Spleen (tissue), 11 donors: ENCODE results near the gene ADM2. TPM values are rescaled to one million over a fixed set of nuclear protein-coding genes. Genes with fewer than 3 reads are reported as not detected.

Experiments used
- DNase-seq: peaks from one replicate; pipeline ENCODE4 v3.0.0-alpha.2; 2020
- H3K27ac ChIP-seq, 8 donors: fragments of 200-600 bp; sonication (generic) in 7 of 8; 1 replicate in 4 of 8; 2 replicates in 4 of 8; pipeline versions ENCODE4 v1.5.0 to v1.8.0; 2016 to 2021; ENCODE audit warnings: inconsistent platforms in 4 of 8, mild to moderate bottlenecking in 4 of 8, moderate library complexity in 1 of 8
- H3K27me3 ChIP-seq, 7 donors: fragments of 200-600 bp; sonication (generic) in 6 of 7; replicated peaks in 1 of 7; 1 replicate in 4 of 7; 2 replicates in 3 of 7; pipeline versions ENCODE4 v1.5.0 to v1.8.0; 2016 to 2021; ENCODE audit warnings: inconsistent platforms in 3 of 7, mild to moderate bottlenecking in 1 of 7
- H3K36me3 ChIP-seq, 6 donors: fragments of 200-600 bp; sonication (generic) in 5 of 6; 1 replicate in 4 of 6; 2 replicates in 2 of 6; pipeline versions ENCODE4 v1.5.0 to v1.8.0; 2016 to 2021; ENCODE audit warnings: inconsistent platforms in 2 of 6
- H3K4me1 ChIP-seq, 6 donors: fragments of 200-600 bp; sonication (generic) in 5 of 6; 1 replicate in 3 of 6; 2 replicates in 3 of 6; pipeline versions ENCODE4 v1.5.0 to v1.8.0; 2016 to 2021; ENCODE audit warnings: inconsistent platforms in 3 of 6
- H3K4me3 ChIP-seq, 8 donors: fragments of 200-600 bp; sonication (generic) in 7 of 8; 1 replicate in 4 of 8; 2 replicates in 4 of 8; pipeline versions ENCODE4 v1.5.0 to v1.8.0; 2016 to 2021; ENCODE audit warnings: inconsistent platforms in 4 of 8, mild to moderate bottlenecking in 4 of 8, moderate library complexity in 2 of 8
- H3K9me3 ChIP-seq, 8 donors: fragments of 200-600 bp; sonication (generic) in 7 of 8; 1 replicate in 4 of 8; 2 replicates in 4 of 8; pipeline versions ENCODE4 v1.5.0 to v1.8.0; 2016 to 2021; ENCODE audit warnings: inconsistent platforms in 4 of 8
- POLR2A ChIP-seq, 3 donors: fragments of 450-650 bp; IDR thresholded peaks; one replicate each; pipeline ENCODE4 v1.5.1; 2017; ENCODE audit warnings: antibody characterized with exemption in 3 of 3, mild to moderate bottlenecking in 1 of 3
- POLR2AphosphoS5 ChIP-seq, 3 donors: sonication (generic); formaldehyde crosslinking; IDR thresholded peaks; one replicate each; pipeline ENCODE4 v1.5.1; 2017; ENCODE audit warnings: antibody characterized with exemption in 3 of 3
- WGBS, 5 donors: extraction: QIAGEN DNeasy Blood & Tissue Kit in 3 of 5; methylation state at CpG; one replicate each; pipeline versions ENCODE4 v1.1.5 to v1.1.7; 2013 to 2018; 5-methylcytosine and 5-hydroxymethylcytosine counted together
- intact Hi-C: fragments of 100-400 bp; cut with DNase I; formaldehyde crosslinking; loops from one replicate; pipeline ENCODE4 v1.15.0; 2023; ENCODE audit warnings: low total_unique reads
- polyA plus RNA-seq, 3 donors: library from polyadenylated mRNA; stranded (reverse); fragments of 200-250 nt; gene quantifications; one replicate each; pipeline ENCODE4 v1.2.1, GENCODE V29; 2013
- total RNA-seq, 7 donors: library from RNA; depleted of rRNA in 3 of 7; stranded (reverse); fragments of >200 nt in 3 of 7; fragmentation: NEBNext Ultra II Directional in 4 of 7; extraction: Animal tissue kit (Norgen Biotek cat#: 25700) in 4 of 7; gene quantifications; one replicate each; pipeline versions ENCODE4 v1.1.0 to v1.2.1, GENCODE V29; 2016 to 2021
- TF ChIP-seq, protein P1 (sequence below), 11 experiments: fragments of 200-600 bp in 7 of 11; fragments of 450-650 bp in 4 of 11; sonication (generic) in 4 of 11; IDR thresholded peaks in 8 of 11; conservative IDR thresholded peaks in 3 of 11; 1 replicate in 7 of 11; 2 replicates in 4 of 11; pipeline versions ENCODE4 v1.4.0 to v1.8.0; 2016 to 2021; ENCODE audit warnings: antibody characterized with exemption in 11 of 11, inconsistent platforms in 4 of 11, mild to moderate bottlenecking in 1 of 11
- donor health status: healthy with polysubstance abuse.
- donor health status: DM: no; HTN: no; CAD: no; lungs with moderate emphysema.
- donor health status: DM: no; HTN: no; CAD: no.
- donor health status: Bipolar disorder and iron deficiency.
- donor health status: healthy.
- donor health status: DM: no; HTN: no; CAD: no.
- donor health status: DM: yes; HTN: yes; CAD: no.

The ADM2 gene
- total and polyA plus RNA-seq, 10 donors: 0.74 to 3.5 (median 2.0) TPM

- intact Hi-C loops: loop anchor here (10.0 kb wide), 1 partner anchor 132 kb away; the partner anchor contains the start of gene PPP6R2
- peaks cover 26 to 45% (median 40%) of the 10 kb centered on the region in 6 donors for H3K4me1 ChIP-seq
- no peaks in the 10 kb centered on the region for H3K9me3 ChIP-seq
- H3K4me3 ChIP-seq: no peak overlapping the region
- no peak for DNase-seq
- WGBS, 5 donors: 70 to 84% (median 82%) methylated on average over 7 of the region's 7 CpGs
- no peak overlapping the region for H3K27ac ChIP-seq
- H3K36me3 ChIP-seq: no peaks in the 10 kb centered on the region
- TF ChIP-seq, protein P1, sequence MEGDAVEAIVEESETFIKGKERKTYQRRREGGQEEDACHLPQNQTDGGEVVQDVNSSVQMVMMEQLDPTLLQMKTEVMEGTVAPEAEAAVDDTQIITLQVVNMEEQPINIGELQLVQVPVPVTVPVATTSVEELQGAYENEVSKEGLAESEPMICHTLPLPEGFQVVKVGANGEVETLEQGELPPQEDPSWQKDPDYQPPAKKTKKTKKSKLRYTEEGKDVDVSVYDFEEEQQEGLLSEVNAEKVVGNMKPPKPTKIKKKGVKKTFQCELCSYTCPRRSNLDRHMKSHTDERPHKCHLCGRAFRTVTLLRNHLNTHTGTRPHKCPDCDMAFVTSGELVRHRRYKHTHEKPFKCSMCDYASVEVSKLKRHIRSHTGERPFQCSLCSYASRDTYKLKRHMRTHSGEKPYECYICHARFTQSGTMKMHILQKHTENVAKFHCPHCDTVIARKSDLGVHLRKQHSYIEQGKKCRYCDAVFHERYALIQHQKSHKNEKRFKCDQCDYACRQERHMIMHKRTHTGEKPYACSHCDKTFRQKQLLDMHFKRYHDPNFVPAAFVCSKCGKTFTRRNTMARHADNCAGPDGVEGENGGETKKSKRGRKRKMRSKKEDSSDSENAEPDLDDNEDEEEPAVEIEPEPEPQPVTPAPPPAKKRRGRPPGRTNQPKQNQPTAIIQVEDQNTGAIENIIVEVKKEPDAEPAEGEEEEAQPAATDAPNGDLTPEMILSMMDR (IDR thresholded peaks at IDR 0.05 in 8 of 11, conservative IDR thresholded peaks at IDR 0.05 in 3 of 11): no peak
- TF ChIP-seq POLR2AphosphoS5 (IDR thresholded peaks at IDR 0.05) (no peak), POLR2A (IDR thresholded peaks at IDR 0.05) (no peak)
- H3K27me3 ChIP-seq: peaks cover 0 to 30% (median 13%) of the 10 kb centered on the region in 7 donors
Observed at GRCh38 chr22:50476868-50477267, 4.5 kb upstream of the ADM2 start.

- WGBS, 5 donors: 82 to 95% (median 92%) methylated on average over 12 of the region's 12 CpGs
- no peak for TF ChIP-seq POLR2AphosphoS5 (IDR thresholded peaks at IDR 0.05)
- TF ChIP-seq, protein P1 (IDR thresholded peaks at IDR 0.05 in 8 of 11, conservative IDR thresholded peaks at IDR 0.05 in 3 of 11): no peak
- no peak for TF ChIP-seq POLR2A (IDR thresholded peaks at IDR 0.05)
- intact Hi-C loops: loop anchor here (10.0 kb wide), 1 partner anchor 133 kb away; the partner anchor contains the start of gene PPP6R2
- H3K9me3 ChIP-seq: no peaks in the 10 kb centered on the region
- H3K4me1 ChIP-seq: peaks cover 19 to 45% (median 37%) of the 10 kb centered on the region in 6 donors
- H3K27me3 ChIP-seq: peaks cover 0 to 40% (median 20%) of the 10 kb centered on the region in 7 donors
- H3K4me3 ChIP-seq: no peak overlapping the region
- no peaks in the 10 kb centered on the region for H3K36me3 ChIP-seq
- H3K27ac ChIP-seq: no peak overlapping the region
- no peak for DNase-seq
Observed at GRCh38 chr22:50477923-50478322, 3.4 kb upstream of the ADM2 start.

DNA sequence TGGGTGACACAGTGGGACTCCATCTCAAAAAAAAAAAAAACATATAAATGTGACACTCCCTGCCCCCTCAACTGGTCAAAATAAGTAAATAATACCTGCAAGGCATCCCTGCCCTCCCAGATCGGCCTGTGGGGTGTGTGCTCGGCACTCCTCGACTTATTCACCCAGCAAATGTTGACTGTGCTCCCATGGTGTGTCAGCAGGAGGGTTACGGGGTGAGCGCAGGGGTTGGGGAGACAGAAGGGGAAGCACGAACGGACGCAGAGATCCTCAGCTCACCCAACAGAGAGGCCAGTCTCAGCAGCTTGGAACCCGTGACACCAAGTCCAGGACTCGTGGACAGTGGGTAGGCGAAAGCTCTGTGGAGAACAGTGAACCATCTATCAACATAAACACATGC is 1.6 kb upstream of the ADM2 start:
- 60 to 69% (median 63%) methylated on average over 11 of the region's 11 CpGs for WGBS, 5 donors
- intact Hi-C loops: loop anchor here (10.0 kb wide), 1 partner anchor 135 kb away; the partner anchor contains the start of gene PPP6R2
- DNase-seq: no peak
- H3K4me1 ChIP-seq: peaks cover 8 to 40% (median 25%) of the 10 kb centered on the region in 6 donors
- no peaks in the 10 kb centered on the region for H3K36me3 ChIP-seq
- no peak for TF ChIP-seq POLR2A (IDR thresholded peaks at IDR 0.05)
- TF ChIP-seq, protein P1 (IDR thresholded peaks at IDR 0.05 in 8 of 11, conservative IDR thresholded peaks at IDR 0.05 in 3 of 11): no peak
- TF ChIP-seq POLR2AphosphoS5 (IDR thresholded peaks at IDR 0.05): no peak
- H3K27me3 ChIP-seq: peaks cover 0 to 58% (median 20%) of the 10 kb centered on the region in 7 donors
- no peaks in the 10 kb centered on the region for H3K9me3 ChIP-seq
- no peak overlapping the region for H3K4me3 ChIP-seq
- H3K27ac ChIP-seq: no peak overlapping the region

DNA sequence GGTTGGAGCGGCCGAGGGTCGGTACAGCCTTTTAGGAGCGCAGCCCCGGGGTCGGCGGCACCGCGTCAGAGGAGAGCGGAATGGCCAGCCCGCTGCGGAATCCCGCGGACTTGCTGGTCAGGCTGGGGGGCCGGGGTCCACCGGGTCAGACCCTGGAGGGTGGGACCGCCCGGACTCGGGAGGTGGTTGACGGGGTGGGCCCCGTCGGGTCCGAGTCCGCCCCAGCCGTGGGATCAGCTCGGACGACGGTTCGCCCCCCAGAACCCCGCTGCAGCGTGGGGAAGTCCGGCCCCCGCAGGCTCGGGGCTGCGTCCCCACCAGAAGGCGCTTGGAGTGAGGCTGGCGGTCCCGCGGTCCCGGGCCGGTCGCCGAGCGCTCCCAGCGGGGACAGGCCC is 301 bp upstream of the ADM2 start:
- intact Hi-C loops: no loop called here
- H3K4me1 ChIP-seq: peaks cover 5 to 33% (median 18%) of the 10 kb centered on the region in 6 donors
- peak overlapping the region; percentile 51 to 86 (median 58) for H3K4me3 ChIP-seq
- 5 to 13% (median 5%) methylated on average over 5 to 45 of the region's 45 CpGs for WGBS, 5 donors
- DNase-seq: no peak
- H3K27me3 ChIP-seq: peaks cover 0 to 60% (median 20%) of the 10 kb centered on the region in 7 donors
- H3K36me3 ChIP-seq: no peaks in the 10 kb centered on the region
- H3K27ac ChIP-seq: peak overlapping the region in 3 of 8 donors; percentile 55 to 69 (median 62)
- no peak for TF ChIP-seq POLR2A (IDR thresholded peaks at IDR 0.05)
- TF ChIP-seq, protein P1 (IDR thresholded peaks at IDR 0.05 in 8 of 11, conservative IDR thresholded peaks at IDR 0.05 in 3 of 11): no peak
- TF ChIP-seq POLR2AphosphoS5 (IDR thresholded peaks at IDR 0.05): no peak
- no peaks in the 10 kb centered on the region for H3K9me3 ChIP-seq
